GM18868 (cell line): Measurements from ENCODE around the gene NAA16.

Experiments
- ATAC-seq: cut with Tn5 transposase; IDR thresholded peaks from one replicate; pipeline ENCODE4 v1.9.1; 2021; ENCODE audit warnings: mild to moderate bottlenecking, moderate library complexity; ENCODE audit not compliant: unreplicated experiment

The NAA16 gene

GRCh38 chr13:41302743-41303142 lies 8.3 kb upstream of the NAA16 start:
- no peak for ATAC-seq

DNA sequence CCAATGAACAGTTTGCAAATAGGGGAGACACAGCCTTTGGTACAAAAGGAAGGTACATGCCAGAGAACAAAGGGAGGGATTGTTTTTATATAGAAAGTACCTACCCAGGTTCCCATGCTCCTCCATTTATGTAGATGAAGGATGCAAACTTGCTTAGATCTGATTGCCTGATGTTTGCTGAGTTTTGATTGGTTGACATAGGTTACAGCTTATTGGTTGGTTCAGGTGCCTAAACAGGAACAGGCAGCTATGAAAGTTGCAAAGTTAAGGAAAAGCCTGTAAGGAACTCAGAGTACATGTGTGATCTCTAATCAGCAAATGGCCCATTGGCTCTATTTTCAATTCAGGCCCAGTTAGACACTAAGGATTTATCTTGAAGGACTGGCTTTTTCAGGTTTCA lies 6.5 kb upstream of the NAA16 start:
- no peak for ATAC-seq

GRCh38 chr13:41306271-41307145 lies 4.6 kb upstream of the NAA16 start:
- no peak for ATAC-seq

GRCh38 chr13:41307884-41308640 lies 3.0 kb upstream of the NAA16 start:
- ATAC-seq = no peak

DNA sequence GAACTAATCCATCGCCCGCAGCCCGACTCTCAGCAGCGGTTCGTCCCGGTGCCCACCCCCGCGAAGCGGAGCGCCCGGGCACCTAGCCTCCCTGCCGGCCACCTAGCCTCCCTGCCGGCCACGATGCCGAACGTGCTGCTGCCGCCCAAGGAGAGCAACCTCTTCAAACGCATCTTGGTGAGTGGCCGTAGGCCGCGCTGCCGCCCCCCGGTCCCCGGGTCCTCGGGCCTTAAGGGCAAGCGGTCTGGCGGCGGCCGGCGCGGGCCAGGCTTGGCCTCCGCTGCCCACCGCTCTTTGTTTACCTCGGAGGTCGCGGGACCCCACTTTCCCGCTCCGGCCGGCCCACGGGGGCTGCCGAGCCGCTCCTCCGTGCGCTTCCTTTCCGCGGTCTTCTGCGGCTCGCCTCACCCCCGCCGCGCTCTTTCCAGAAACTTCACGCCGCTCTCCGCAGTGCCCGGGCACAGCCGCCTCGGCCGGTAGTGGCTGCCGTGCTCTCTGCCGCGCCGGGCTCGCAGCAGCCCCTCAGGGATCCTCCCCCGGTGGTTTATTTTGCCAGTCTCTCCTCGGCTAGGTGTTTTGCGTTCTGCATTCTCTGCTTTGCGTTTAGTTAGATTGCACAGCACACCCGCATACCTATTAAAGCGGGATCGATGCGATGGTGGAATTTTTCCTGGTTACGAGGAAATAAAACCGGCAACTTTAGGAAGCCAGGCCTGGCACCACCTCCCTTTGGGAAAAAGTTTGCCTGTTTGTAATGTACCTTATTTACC lies 524 bp downstream of the NAA16 start:
- peak; percentile 43 for ATAC-seq

DNA sequence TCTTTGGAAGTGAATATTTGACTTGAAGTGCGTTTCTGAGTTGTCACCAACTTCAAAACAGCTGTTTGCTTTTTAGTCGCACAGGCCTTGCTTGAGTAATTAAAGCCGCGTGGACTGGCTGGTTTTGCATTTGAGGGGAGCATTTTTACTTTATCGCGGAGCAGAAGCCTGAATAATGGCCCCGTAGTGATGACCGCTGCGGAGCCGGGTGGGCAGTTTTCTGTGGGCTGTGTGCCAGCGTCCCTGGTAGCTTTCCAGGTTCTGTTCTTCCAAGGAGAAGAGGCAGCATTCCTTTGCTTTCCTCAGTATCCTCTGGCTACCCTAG lies 1.1 kb downstream of the NAA16 start:
- ATAC-seq = no peak

- no peak for ATAC-seq
Observed at GRCh38 chr13:41313117-41313516, 2.0 kb downstream of the NAA16 start.

DNA sequence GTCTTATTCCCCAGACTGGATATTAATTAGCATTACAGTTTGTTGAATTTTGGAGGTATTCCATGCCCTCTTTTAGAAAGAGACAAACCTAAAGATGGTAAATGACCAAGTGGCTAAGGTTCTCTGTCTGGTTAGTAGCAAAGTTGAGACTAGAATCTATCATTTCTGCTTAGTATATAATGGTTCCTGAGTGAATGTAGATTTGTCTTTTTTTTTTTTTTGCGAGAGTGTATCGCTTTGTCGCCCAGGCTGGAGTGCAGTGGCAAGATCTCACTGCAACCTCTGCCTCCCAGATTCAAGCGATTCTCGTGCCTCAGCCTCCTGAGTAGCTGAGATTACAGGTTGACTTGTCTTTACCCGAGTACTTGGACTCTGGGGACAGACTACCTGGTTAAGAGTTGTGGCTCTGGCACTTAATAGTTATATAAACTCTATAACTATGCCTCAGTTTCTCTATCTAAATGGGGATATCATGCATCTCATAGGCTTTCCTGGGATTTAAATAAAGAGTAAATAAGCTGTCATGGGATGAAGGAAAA lies 2.7 kb downstream of the NAA16 start:
- no peak for ATAC-seq

DNA sequence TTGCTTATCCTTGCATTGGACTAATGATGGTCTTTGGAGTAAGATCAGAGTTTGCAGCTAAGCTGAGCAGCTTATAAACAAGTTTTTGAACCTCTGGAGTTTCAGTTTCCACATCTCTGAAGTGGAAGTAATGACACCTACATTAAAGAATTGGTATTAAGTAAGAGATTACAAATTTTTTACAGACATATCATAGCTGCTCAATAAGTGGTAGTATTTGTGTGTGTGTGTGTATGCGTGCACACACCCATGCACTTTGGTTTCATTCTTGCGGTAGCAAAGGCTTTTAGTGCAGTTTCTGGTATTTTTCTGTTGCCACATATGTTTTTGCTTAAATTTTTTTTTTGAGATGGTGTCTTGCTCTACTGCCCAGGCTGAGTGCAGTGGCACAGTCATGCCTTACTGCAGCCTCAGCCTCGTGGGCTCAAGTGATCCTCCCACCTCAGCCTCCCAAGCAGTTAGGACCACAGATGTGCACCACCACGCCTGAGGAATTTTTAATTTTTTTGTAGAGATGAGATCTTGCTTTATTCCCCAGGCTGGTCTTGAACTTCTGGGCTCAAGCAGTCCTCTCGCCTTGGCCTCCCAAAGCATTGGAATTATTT lies 4.5 kb downstream of the NAA16 start:
- no peak for ATAC-seq

DNA sequence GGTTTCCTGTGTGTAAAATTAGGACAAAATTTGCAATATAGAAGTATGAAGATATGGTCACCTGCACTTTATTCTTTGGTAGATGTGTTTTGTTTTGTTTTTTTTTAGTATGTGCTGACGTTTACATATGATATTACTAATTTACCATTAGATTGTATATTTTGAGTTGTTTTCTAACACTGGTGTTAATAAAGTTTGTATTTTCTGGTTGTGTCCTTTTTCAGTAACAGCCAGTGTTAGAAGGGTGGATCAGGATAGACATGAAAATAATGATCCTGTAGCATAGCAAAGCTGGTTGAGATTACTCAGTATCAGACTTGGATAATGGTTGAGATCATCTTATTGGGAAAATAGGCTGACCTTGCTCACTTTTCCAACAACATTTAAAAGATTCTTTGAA lies 6.2 kb downstream of the NAA16 start:
- ATAC-seq = no peak

DNA sequence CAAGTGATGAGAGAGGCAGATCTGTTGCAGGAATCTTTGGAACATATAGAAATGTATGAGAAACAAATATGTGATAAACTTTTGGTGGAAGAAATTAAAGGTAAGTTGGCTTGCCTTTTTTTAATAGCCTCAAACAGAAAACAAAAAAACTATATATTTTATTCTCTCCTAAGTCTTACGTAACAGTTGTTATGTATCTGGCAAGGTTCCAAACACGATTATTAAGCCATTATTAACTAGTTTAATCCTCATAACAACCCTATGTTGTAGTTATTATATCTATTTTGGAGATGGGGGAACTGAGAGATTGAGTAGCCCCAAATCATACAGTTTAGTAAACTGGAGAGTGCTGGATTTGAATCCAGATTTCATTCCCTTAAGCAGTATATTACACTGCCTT lies 14.7 kb downstream of the NAA16 start:
- ATAC-seq = no peak

DNA sequence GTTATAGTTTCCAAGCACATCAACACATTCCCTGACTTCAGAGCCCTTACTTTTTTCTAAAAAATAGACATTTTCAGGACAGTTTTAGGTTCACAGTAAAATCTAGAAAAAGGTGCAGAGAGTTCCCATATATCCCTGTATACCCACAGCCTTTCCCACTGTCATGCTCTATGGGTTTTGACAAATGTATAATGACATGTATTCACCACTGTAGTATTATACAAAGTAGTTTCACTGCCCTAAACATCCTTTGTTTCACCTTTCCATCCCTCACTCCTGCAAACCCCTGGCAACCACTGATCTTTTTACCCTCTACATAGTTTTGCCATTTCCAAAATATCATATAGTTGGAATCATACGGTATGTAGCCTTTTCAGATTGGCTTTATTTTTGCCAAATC lies 15.6 kb downstream of the NAA16 start:
- ATAC-seq = no peak

GRCh38 chr13:41327994-41328790 lies 17.1 kb downstream of the NAA16 start:
- ATAC-seq = no peak

- no peak for ATAC-seq
Observed at GRCh38 chr13:41332829-41333228, 21.8 kb downstream of the NAA16 start.

DNA sequence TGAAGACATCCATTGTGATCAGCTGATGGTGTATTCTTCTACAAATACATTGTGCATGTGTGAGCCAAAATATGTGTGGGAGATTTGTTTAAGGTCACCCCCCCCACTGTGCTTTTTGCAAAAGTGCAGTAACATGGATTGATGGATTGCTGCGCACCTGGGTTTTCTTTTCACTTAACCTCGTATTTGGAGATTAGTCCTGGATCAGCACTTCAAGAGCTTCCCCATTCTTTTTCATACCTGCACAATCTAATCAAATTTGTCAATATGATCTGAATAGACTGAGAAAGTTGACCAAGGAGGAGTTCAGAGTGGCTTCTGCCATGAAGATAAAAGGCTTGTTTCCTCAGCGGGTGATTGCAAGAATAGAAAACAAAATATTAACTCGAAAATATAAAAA lies 23.7 kb downstream of the NAA16 start:
- ATAC-seq = no peak

DNA sequence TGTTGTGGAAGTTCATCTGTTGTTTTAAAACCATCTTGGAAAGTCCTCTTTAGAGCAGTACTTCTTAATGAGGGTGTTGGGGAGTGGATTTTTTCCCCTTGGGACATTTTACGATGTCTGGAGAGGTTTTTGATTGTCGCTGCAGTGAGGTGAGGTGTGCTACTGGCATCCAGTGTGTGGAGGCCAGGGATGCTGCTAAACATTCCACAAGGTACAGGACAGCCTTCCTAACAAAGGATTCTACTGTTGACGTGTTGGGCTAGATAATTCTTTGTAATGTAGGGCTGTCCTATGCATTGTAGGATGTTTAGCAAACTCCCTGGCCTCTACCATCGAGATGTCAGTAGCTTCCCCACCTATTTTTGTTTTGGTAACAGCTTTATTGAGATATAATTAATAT lies 33.3 kb downstream of the NAA16 start:
- ATAC-seq = no peak

DNA sequence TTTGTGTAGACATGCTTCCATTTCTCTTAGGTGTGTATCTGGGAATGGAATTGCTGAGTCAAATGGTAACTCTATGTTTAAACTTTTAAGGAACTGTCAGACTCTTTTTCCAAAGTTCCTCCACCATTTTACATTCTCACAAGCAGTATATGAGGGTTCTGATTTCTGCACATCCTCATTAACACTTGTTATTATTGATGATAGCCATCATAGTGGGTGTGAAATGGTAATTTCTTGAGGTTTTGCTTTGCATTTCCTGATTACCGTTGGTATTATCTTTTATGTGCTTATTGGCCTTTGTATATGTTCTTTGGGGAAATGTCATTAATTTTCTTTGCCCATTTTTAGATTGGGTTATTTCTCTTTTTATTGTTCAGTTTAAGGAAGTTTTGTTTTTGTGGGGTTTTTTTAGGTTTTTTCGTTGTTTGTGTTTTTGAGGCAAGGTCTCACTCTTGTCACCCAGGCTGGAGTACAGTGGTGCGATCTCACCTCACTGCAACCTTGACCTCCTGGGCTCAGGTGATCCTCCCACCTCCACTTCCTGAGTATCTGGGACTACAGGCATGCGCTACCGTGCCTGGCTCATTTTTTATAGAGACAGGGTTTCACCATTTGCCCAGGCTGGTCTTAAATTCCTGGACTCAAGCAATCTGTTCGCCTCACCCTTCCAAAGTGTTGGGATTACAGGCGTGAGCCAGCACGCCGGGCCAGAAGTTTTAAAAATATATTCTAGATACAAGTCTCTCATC lies 34.3 kb downstream of the NAA16 start:
- no peak for ATAC-seq

GRCh38 chr13:41345914-41346589 lies 35.0 kb downstream of the NAA16 start:
- ATAC-seq = no peak
